WI38 (cell line): ENCODE results near the gene F2R.

Experiments used
- H3K4me3 ChIP-seq: 2 replicates; pipeline ENCODE4 v1.5.1; 2011; ENCODE audit warnings: low read depth, mild to moderate bottlenecking, control low read depth, low read length
- CTCF ChIP-seq: IDR thresholded peaks from 2 replicates; pipeline ENCODE4 v1.5.1; 2012; ENCODE audit warnings: low read depth, mild to moderate bottlenecking, control low read depth, low read length

The F2R gene

GRCh38 chr5:76742583-76742982, 26.7 kb downstream of the F2R start:
- TF ChIP-seq CTCF: no peak
- no peak overlapping the region for H3K4me3 ChIP-seq

- no peak overlapping the region for H3K4me3 ChIP-seq
- no peak for TF ChIP-seq CTCF
These were observed 28.7 kb downstream of the F2R start for GRCh38 chr5:76744632-76745031.

GRCh38 chr5:76745670-76746069, 29.7 kb downstream of the F2R start:
- no peak overlapping the region for H3K4me3 ChIP-seq
- no peak for TF ChIP-seq CTCF

- H3K4me3 ChIP-seq: no peak overlapping the region
- TF ChIP-seq CTCF: no peak
These were observed 30.8 kb downstream of the F2R start for GRCh38 chr5:76746677-76747076.

GRCh38 chr5:76747706-76748105, 31.8 kb downstream of the F2R start:
- H3K4me3 ChIP-seq: no peak overlapping the region
- TF ChIP-seq CTCF: no peak

GRCh38 chr5:76751291-76751690, 35.4 kb downstream of the F2R start:
- no peak overlapping the region for H3K4me3 ChIP-seq
- TF ChIP-seq CTCF: no peak

- TF ChIP-seq CTCF: no peak
- H3K4me3 ChIP-seq: no peak overlapping the region
These were observed 38.7 kb downstream of the F2R start for GRCh38 chr5:76754668-76755078.
